ENCODE measurements around the gene BYSL. TPM values are rescaled to one million over a fixed set of nuclear protein-coding genes. Genes with fewer than 3 reads are reported as not detected.
A peak's percentile ranks its signal among the peaks of the same experiment; 100 is the strongest.

BYSL gene
- polyA plus RNA-seq, 2 of the 4 experiments (the other 2 are of a cell fraction), result 28.8 to 61.8 TPM

DNA sequence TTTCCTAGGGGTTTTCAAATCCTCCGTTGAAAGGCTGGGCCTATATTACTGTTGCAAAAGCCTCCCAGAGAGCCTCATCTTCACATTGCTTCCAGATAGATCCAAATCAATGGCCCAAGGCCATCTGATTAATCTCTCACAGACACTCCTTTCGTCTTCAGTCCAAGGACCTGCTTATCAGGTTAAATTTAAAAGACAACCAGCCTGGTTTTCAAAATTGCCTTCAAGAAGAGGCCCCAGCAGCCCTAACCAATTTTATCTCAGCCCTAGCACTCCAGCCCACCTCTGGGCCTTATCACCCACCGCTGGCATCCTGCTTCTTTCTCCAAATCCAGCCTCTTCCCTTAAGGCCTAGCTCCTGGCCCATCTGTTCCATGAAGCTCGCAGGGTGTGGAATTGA is 35.8 kb downstream of the BYSL start:
- ChIA-PET POLR2A (interaction anchor here (0.6 kb wide), 1 partner anchor 129 kb away, joined by 3 read pairs; no protein-coding TSS in a partner anchor), CTCF (no interaction called here)
- peak overlapping the region; percentile 29 to 95; a peak in 4 of 6 replicates for H3K27ac ChIP-seq
- no peak for TF ChIP-seq BCL3 (IDR thresholded peaks at IDR 0.05)
- no peak for TF ChIP-seq MAFK (IDR thresholded peaks at IDR 0.05; ENCODE audit: partially characterized antibody)
- no peak for TF ChIP-seq HOXB5 (CRISPR knock-in tag; IDR thresholded peaks at IDR 0.05)
- TF ChIP-seq KDM1A (IDR thresholded peaks at IDR 0.05; ENCODE audit: low read depth), result no peak
- no peak for TF ChIP-seq CHD4 (IDR thresholded peaks at IDR 0.05; ENCODE audit: borderline replicate concordance)
- no peak for TF ChIP-seq FOSB (CRISPR knock-in tag; IDR thresholded peaks at IDR 0.05)
- TF ChIP-seq, protein P1, sequence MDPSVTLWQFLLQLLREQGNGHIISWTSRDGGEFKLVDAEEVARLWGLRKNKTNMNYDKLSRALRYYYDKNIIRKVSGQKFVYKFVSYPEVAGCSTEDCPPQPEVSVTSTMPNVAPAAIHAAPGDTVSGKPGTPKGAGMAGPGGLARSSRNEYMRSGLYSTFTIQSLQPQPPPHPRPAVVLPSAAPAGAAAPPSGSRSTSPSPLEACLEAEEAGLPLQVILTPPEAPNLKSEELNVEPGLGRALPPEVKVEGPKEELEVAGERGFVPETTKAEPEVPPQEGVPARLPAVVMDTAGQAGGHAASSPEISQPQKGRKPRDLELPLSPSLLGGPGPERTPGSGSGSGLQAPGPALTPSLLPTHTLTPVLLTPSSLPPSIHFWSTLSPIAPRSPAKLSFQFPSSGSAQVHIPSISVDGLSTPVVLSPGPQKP (IDR thresholded peaks at IDR 0.05; ENCODE audit: low read depth, low read length), result no peak
- no peak for TF ChIP-seq HES2 (IDR thresholded peaks at IDR 0.05)
- no peak for TF ChIP-seq TP53 (CRISPR knock-in tag; IDR thresholded peaks at IDR 0.05)
- H3K9me3 ChIP-seq, result no peaks in the 10 kb centered on the region
- WGBS (ENCODE audit: missing lambda C conversion rate), result 69% methylated on average over 4 of the region's 4 CpGs
- H3K4me1 ChIP-seq, result peaks cover 43% of the 10 kb centered on the region
- H3K4me3 ChIP-seq, result no peak overlapping the region
- DNase-seq (ENCODE audit: low read depth in 1 of 2, low spot score in 1 of 2) (no peak), FAIRE-seq (no peak), ATAC-seq (no peak)
- H3K4me2 ChIP-seq, result no peak overlapping the region

DNA sequence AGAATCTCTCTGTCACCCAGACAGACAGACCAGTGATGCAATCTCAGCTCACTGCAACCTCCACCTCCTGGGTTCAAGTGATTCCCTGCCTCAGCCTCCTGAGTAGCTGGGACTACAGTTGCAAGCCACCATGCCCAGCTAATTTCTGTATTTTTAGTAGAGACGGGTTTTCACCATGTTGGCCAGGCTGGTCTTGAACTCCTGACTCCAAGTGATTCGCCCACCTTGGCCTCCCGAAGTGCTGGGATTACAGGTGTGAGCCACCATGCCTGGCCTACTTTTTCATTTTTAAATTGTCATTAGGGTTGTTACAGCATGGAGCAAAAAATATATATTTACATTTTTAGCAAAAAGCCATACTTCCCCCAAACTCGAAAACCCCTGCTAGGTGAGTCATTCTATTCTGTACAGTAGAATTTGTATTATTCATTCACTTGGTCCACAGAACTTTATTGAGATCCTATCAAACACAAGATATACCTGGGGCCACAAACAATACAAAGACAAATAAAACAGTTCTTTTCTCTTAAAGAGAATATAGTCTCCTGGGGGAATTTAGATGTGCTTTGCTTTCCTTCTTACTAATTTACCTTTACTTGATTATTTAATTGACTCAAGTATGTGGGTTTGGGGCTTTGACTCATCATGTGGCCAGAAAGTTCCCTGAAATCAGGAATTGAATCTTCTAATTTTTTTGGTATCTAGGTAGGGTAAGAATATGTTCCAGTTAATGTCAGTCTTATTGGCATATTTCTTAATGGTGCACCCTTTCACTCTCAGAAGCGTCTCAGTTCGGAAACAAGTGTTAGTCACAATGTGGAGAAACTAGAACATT is 36.9 kb downstream of the BYSL start:
- DNase-seq (ENCODE audit: low read depth in 1 of 2, low spot score in 1 of 2), result no peak
- Histone ChIP-seq H3K27ac (peak overlapping the region in 1 of 2 experiments; percentile 95; a peak in 4 of 6 replicates), H3K4me3 (no peak overlapping the region), H3K9me3 (no peaks in the 10 kb centered on the region), H3K4me2 (no peak overlapping the region), H3K4me1 (peaks cover 45% of the 10 kb centered on the region)
- no peak for ATAC-seq
- TF ChIP-seq GATA3 (IDR thresholded peaks at IDR 0.05; ENCODE audit: borderline replicate concordance) (no peak), EHF (CRISPR knock-in tag; IDR thresholded peaks at IDR 0.05) (no peak), RNF2 (IDR thresholded peaks at IDR 0.05; ENCODE audit: borderline replicate concordance, low read depth) (no peak), TFCP2L1 (CRISPR knock-in tag; IDR thresholded peaks at IDR 0.05) (no peak), ESRRA (IDR thresholded peaks at IDR 0.05; ENCODE audit: borderline replicate concordance, low read length) (no peak), MYC (IDR thresholded peaks at IDR 0.05; ENCODE audit: borderline replicate concordance, low read length) (no peak), RARB (CRISPR knock-in tag; IDR thresholded peaks at IDR 0.05) (no peak), POLR2AphosphoS2 (conservative IDR thresholded peaks at IDR 0.05; ENCODE audit: low read length) (no peak), HEYL (CRISPR knock-in tag; IDR thresholded peaks at IDR 0.05) (no peak), NFE2L2 (conservative IDR thresholded peaks at IDR 0.05; ENCODE audit: low read length) (no peak)
- TF ChIP-seq, protein P2, sequence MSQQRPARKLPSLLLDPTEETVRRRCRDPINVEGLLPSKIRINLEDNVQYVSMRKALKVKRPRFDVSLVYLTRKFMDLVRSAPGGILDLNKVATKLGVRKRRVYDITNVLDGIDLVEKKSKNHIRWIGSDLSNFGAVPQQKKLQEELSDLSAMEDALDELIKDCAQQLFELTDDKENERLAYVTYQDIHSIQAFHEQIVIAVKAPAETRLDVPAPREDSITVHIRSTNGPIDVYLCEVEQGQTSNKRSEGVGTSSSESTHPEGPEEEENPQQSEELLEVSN (IDR thresholded peaks at IDR 0.05; ENCODE audit: borderline replicate concordance, low read depth), result no peak
- TF ChIP-seq, protein P3, sequence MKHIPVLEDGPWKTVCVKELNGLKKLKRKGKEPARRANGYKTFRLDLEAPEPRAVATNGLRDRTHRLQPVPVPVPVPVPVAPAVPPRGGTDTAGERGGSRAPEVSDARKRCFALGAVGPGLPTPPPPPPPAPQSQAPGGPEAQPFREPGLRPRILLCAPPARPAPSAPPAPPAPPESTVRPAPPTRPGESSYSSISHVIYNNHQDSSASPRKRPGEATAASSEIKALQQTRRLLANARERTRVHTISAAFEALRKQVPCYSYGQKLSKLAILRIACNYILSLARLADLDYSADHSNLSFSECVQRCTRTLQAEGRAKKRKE (CRISPR knock-in tag; IDR thresholded peaks at IDR 0.05; ENCODE audit: low read depth), result no peak
- POLR2A ChIA-PET, result interaction anchor here (0.6 kb wide), 1 partner anchor 130 kb away, joined by 3 read pairs; no protein-coding TSS in a partner anchor
- WGBS (ENCODE audit: missing lambda C conversion rate), result 86% methylated on average over 6 of the region's 6 CpGs
- no peak for FAIRE-seq
- CTCF ChIA-PET, result no interaction called here
